ENCODE results near the gene SPEG. TPM values are rescaled to one million over a fixed set of nuclear protein-coding genes. Genes with fewer than 3 reads are reported as not detected.

Gene SPEG
- total and polyA plus RNA-seq, 2 donors (not counting 3 experiments of a cell fraction or from before 2014, with no cell fraction given): 0.84 to 3.5 TPM

GRCh38 chr2:219419012-219419324 lies 15.7 kb upstream of the SPEG start:
- H3K4me2 ChIP-seq (ENCODE audit: insufficient read depth, low read length): no peak overlapping the region

More at GRCh38 chr2:219419012-219419324, 15.7 kb upstream of the SPEG start:
- H3K79me2 ChIP-seq (ENCODE audit: control insufficient read depth, insufficient read depth, low read length): no peaks in the 10 kb centered on the region
- no peak overlapping the region for H2AFZ ChIP-seq (ENCODE audit: low read depth, low read length)
- H3K4me3 ChIP-seq (replicated peaks in 1 of 3; ENCODE audit: insufficient read depth in 1 of 3, low read depth in 1 of 3, low read length in 3 of 3): no peak overlapping the region
- H3K27ac ChIP-seq (ENCODE audit: insufficient read depth, low read depth, low read length): no peak overlapping the region
- no peaks in the 10 kb centered on the region for H3K9me3 ChIP-seq (replicated peaks; ENCODE audit: control insufficient read depth, insufficient read depth, low read length)
- peaks cover 23 to 29% of the 10 kb centered on the region in 2 experiments for H3K27me3 ChIP-seq (ENCODE audit: control insufficient read depth in 2 of 2, insufficient read depth in 2 of 2, low read length in 2 of 2)
- no peaks in the 10 kb centered on the region for H4K20me1 ChIP-seq (replicated peaks; ENCODE audit: control insufficient read depth, extremely low read depth, insufficient read depth, low read length)
- no peak overlapping the region for H3K9ac ChIP-seq (replicated peaks; ENCODE audit: extremely low read depth, insufficient read depth, low read length)
- POLR2A ChIA-PET: no interaction called here
- DNase-seq (ENCODE audit: low read depth, low spot score) (no peak), FAIRE-seq (no peak)
- no peaks in the 10 kb centered on the region for H3K9me1 ChIP-seq (replicated peaks; ENCODE audit: control insufficient read depth, extremely low read depth, insufficient read depth, low read length)
- no peaks in the 10 kb centered on the region for H3K36me3 ChIP-seq (ENCODE audit: control insufficient read depth in 2 of 2, extremely low read depth in 1 of 2, insufficient read depth in 2 of 2, low read length in 2 of 2)
- intact Hi-C loops (cut with micrococcal nuclease) (no loop called here), dilution Hi-C loops (cut with MboI; ENCODE audit: extremely low pct_ligation_motif_present, low sequenced_read_pairs) (no loop called here)
- no peaks in the 10 kb centered on the region for H3K4me1 ChIP-seq (ENCODE audit: control insufficient read depth, extremely low read depth, insufficient read depth, low read length)
- TF ChIP-seq CTCF (IDR thresholded peaks at IDR 0.05; ENCODE audit: extremely low read depth in 1 of 2, insufficient read depth in 1 of 2, low read depth in 1 of 2, low read length in 2 of 2): no peak
- TF ChIP-seq EZH2 (IDR thresholded peaks at IDR 0.05; ENCODE audit: borderline replicate concordance, low read depth, low read length, severe bottlenecking): peak; percentile 5
- TF ChIP-seq MYC (IDR thresholded peaks at IDR 0.05; ENCODE audit: low read depth, low read length): no peak
- TF ChIP-seq JUN (IDR thresholded peaks at IDR 0.05; ENCODE audit: borderline replicate concordance, insufficient read depth, insufficient read length, low read depth): no peak
- TF ChIP-seq MAX (IDR thresholded peaks at IDR 0.05; ENCODE audit: insufficient read depth, insufficient read length): no peak
- no TSS peak for BruUV-seq (replicated peaks)
- CTCF ChIA-PET: interaction anchor here (0.9 to 1.6 kb wide), 3 partner anchors 77 to 111 kb away, joined by 3 to 5 read pairs (median 4); a partner anchor contains a TSS
